Esophagus squamous epithelium (tissue), 4 donors: ENCODE data around the gene TOMM70.

Experiments
- CTCF ChIP-seq, 6 experiments: fragments of 450-650 bp in 4 of 6; fragments of 200-600 bp in 2 of 6; sonication (generic) in 2 of 6; IDR thresholded peaks; one replicate each; pipeline ENCODE4 v1.5.1; 2016 to 2019; ENCODE audit warnings: antibody characterized with exemption in 6 of 6, mild to moderate bottlenecking in 4 of 6, moderate library complexity in 4 of 6
- POLR2A ChIP-seq, 4 donors: fragments of 450-650 bp; IDR thresholded peaks; one replicate each; pipeline ENCODE4 v1.6.1; 2017; ENCODE audit warnings: antibody characterized with exemption in 4 of 4, mild to moderate bottlenecking in 4 of 4, moderate library complexity in 3 of 4

- TF ChIP-seq CTCF (IDR thresholded peaks at IDR 0.05) = no peak
- no peak for TF ChIP-seq POLR2A (IDR thresholded peaks at IDR 0.05)
Measured at GRCh38 chr3:100330651-100331050, 70.2 kb downstream of the TOMM70 start.
